GM19193 (cell line): ENCODE measurements around the gene MS4A4A.

ENCODE experiments used
- POLR2A ChIP-seq: IDR thresholded peaks from 4 replicates; pipeline ENCODE4 v1.6.1; 2011; ENCODE audit not compliant: insufficient read depth, insufficient read length; ENCODE audit errors: extremely low read depth

Gene MS4A4A

DNA sequence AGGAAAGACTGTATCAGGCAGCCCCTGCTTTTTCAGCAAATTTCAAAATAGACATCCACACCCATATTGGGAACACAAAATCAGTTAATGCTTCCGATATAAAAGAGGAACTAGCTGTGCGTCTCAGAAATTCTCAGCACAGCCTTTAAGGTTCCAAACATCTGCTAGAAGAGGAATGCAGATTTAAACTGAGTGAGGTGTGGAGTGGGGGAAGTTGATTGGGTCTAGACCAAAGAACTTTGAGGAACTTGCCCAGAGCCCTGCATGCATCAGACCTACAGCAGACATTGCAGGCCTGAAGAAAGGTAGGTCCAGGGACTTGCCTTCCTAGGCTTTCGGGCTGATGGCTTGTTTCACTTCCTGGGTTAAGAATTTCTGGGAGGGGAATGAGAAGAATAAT, at the start of gene MS4A4A:
Gene MS4A4A, plus strand, starts transcription at position 255 of the 400 bp plus-strand sequence. Its CDS starts 10 bp downstream, at position 265.
- no peak for TF ChIP-seq POLR2A

DNA sequence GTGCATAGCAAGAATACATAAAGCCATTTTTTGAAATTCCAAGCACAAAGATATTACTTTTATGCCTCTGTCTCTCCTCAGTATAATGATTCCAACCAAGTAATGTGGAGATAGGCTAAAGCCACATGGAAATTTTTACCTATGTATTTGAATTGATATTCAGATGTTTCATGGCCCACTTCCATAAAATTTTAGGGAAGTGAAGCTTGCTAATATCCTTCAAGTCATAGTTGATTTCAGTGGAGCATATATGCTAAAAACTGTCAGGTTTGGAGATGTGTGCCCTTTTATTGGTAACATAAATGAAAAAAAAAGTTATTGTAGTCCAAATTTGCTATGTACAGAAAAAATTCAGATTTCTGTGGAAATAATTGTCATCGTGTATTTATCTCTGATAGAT, 49.8 kb upstream of the MS4A4A start:
- no peak for TF ChIP-seq POLR2A

DNA sequence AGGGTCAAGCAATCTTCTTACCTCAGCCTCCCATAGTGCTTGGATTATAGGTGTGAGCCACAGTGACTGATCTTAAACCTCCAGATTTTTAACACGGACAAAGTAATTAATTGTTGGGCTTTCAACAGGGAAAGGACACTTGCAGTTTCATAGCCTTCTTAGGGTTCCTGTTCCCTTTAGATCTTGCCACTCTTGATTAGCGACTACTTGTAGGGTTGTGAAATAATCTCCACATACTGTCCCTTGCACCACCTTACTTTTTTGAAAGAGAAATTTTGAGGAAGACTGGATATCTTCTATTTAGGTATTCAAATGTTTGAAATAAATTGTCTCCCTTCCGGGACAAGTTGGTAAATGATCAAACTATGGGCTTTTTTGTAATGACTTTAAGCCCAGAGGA, 45.1 kb upstream of the MS4A4A start:
- TF ChIP-seq POLR2A, result no peak

DNA sequence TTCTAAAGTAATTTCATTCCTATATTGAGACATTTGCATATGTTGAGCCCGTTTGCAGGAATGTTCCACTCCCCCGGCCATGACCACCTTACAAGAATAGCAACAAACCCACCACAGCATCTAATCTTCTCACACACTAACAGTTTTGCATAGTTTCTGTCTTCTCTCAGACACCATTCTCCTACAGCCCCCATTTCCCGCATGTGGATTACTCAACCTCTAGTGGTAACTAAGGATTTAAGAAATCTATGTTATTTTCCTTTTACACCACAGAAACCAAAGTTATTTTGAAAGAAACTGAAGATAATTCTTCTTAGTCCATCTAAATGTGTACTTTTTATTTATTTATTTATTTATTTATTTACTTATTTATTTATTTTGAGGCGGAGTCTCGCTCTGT, 39.8 kb upstream of the MS4A4A start:
- TF ChIP-seq POLR2A, result no peak

DNA sequence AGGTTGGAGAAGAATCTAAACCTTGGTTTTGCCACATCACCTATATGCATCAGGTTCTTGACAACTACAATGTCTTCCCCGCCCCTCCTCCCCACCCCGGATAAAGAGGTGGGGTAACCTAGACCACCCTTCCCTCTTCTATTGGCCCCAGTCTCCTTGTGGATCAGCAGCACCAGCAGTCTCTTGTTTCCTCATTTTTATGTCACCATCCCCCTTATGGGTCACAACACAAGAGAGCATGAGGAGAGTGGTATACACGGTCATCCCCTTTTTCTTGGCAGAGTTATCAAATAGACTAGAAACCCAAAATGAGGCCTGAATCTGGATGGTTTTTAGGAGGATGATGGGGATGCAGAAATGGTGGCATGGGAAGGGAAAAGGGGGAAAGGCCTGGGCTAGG, 38.7 kb upstream of the MS4A4A start:
- TF ChIP-seq POLR2A, result no peak

DNA sequence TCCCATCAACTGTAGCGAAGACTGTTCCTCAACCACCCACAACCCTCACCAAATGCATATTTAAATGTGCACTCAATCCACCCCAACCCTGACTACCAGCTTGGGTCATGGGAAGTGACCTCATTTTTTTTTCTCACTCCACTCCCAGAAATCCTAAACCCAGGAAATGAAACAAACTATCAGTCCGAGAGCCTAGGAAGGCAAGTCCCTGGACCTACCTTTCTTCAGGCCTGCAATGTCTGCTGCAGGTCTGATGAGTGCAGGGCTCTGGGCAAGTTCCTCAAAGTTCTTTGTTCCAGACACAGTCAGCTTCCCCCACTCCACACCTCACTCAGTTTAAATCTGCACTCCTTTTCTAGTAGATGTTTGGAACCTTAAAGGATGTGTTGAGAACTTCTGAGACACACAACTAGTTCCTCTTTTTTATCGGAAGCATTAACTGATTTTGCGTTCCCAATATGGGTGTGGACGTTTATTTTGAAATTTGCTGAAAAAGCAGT, 37.7 kb upstream of the MS4A4A start, which contains the start of gene MS4A4E:
Gene MS4A4E, minus strand, starts transcription at position 398 of the 500 bp plus-strand sequence. CDS start 13,082 bp downstream, outside the sequence.
- no peak for TF ChIP-seq POLR2A

DNA sequence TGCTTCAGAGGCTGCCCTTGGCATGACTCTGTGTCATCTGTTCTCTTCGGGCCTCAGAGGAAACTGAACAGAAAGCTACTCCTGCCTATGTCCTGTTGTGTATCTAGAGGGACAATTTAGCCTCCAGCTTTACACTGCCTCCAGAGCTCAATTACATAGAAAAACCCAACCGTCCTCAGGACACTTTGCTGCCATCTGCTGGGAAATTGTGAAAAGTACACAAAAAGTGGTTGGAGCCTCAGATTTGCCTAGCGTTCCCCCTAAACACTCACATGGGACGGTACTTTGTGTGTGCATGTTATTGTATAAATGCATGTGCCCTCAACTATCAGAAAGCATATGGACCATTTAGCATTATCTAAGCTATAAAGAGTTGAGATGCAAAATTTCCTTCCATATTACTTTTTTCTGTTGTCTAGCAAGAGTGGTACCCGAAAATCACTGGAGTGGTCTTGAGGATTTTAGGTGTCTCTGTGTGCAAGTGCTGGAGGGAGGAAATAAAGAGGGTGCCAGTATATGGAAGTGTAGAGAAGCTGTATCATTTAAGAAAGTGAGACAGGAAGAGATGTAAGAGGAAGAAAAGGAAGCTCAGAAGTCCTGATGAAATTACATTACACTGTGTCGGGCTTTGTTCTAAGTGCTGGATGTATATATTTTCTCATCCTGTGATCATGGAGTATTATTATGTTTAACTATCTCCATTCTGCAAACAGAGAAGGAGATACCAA, 28.8 kb upstream of the MS4A4A start:
- TF ChIP-seq POLR2A, result no peak

DNA sequence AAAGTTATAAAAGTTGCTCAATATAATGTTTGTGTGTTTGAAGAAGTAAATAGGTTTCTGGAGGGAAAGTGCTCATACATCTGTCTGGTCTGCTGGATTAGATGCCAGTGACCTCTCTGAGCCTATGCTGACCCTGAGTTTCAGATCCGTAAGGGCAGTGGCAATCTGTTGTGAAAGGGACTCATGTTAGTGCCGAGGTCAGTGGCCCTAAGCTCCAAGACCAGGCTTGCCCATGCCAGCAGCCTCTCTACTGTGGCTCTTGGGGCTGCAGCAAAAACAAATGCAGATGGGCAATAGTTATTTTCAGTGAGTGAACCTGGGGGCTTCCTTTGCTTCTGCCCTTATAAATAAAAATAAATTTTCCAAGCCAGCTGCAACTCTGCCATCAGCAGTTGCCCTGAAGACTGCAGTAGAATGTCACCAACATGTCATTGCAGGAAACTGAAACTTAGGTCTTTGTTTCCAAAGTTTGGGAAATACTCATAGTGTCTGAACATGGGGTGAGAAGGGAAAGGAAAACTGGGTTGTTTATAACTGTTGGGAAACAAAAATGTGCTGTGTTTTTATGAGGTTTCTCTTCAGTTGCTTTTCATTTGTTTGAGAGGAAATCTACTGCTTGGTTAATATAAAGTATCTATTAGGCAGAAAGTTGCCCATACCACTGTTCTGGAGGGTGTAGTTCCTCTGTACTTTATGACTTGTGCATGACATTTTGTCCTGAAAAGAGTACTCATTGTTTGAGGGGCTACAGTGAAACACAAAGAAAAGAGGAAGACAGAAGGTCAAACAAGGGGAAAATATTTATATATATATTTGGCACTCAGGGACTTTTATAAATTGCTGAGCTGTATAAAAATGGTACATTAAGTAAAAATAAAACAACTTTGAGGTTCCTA, 28.0 kb upstream of the MS4A4A start:
- no peak for TF ChIP-seq POLR2A

DNA sequence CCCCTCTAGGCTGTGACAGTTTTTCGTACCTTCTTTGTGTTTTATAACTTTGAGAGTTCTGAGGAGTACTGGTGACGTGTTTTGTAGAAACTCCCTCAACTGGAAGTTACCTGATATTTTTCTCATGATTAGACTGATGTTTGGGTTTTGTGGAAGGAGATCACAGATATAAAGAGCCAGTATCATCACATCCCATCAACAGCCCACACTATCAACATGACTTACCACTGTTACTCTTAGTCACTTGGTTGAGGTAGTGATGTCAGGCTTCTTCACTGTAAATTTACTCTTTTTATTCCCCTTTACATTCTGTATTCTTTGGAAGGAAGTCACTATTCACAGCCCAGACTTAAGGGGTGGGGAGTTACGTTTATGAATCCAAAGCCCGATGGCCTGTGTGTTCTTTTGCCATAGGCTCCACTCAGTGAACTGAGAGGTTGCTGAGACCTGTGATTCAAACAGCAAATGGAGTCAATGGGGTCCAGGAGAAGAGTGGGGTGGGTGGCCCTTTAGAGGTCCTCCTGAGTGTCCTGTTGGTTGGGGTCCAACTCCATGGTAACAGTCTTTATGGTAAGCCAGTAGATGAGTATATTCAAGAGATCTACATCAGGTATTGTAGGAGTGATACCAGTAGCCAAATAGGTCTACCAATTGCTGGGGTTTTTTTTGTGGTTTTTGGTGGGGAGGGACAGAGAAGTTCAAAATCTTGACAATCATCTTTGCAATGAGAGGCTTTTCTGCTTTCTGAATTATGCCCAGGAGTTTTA, 22.3 kb upstream of the MS4A4A start:
- TF ChIP-seq POLR2A, result no peak

DNA sequence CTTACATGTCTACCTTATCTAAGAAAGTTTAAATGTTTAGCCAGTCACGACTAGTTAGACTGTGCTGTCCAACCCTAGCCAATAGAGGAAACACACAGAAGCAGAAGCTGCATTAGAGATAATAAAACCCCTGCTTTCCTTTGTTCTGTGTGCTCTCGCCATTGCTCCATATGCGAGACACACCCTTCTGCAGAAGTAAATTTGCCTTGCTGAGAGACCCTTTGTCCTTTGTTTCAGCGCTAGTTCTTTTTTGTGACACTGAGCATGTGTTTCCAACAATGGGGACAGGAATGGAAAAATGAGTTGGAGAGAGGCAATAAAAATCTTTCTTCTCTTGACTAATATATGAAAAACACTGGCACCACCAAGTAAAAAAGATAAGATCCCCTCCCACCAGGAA, 19.5 kb upstream of the MS4A4A start:
- TF ChIP-seq POLR2A, result no peak

DNA sequence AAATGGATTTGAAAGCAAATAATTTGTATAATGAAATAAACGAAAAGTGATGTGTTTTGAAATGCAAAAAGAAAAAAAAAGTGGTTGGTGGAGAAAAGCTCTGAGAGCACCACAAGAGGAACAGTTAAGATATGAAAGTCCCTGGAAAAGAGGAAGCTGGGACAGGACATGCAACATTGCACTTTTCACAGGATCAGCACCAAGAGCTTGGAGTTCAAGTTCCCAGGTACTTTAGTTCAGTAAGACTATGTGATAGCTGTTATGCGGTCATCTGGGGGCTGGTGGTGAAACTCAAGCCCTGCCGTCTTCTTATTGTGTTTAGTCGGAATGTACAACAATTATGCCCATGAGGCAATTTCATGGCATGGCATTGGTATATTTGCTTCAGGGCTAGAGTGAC, 17.1 kb upstream of the MS4A4A start:
- no peak for TF ChIP-seq POLR2A

DNA sequence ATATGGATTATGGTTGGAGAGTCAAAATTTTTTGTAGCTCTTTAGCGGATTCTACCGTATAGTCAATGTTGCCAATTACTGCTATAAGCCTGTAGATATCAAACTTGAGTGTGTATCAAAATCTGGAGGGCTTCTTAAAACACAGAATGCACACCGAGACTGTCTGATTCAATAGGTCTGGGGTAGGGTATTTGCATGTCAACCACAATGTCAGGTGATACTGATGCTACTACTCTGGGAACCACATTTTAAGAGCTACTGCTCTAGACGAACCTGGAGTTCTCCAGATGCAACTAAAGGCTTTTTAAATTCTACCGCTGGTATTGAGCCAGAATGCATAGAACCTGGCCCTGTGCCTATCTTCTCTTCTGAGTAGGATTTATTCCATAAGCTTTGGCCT, 15.8 kb upstream of the MS4A4A start:
- TF ChIP-seq POLR2A, result no peak

DNA sequence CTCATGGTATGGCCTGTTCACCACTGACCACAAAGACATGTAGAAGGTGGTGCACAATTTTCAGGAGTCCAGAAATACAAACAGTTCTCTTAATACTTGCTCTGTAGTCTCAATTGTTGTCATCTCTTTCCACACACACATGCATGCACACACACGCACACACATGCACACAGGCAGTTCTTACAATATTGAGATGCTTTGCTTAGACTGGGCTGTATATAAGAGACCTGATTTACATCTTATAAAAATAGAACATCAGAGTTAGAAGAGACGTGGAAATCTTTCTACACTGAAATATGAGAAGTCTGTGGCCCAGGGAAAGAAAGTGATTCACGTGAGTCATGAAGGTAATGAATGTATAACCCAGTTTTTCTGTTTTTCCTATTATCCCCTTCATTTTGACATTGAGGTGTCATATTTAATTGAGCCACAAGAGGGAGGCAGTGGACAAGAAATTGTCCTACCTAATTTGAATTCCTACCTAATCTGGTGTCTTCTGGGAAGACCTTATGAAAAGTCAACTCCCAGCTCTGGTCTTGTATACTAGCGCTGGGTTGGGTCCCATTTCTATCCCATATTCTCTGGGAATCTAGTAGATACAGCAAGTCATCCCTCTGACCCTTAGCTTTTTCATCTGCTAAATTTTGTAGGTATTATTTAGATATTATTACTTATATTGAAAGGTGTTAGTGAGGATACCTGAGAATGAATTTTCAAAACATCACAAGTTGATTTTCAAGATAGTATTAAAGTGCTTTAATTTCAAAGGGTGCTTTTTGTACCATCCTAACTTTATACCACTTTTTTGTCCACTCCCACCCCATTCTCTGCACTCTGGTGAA, 14.9 kb upstream of the MS4A4A start:
- TF ChIP-seq POLR2A, result no peak

DNA sequence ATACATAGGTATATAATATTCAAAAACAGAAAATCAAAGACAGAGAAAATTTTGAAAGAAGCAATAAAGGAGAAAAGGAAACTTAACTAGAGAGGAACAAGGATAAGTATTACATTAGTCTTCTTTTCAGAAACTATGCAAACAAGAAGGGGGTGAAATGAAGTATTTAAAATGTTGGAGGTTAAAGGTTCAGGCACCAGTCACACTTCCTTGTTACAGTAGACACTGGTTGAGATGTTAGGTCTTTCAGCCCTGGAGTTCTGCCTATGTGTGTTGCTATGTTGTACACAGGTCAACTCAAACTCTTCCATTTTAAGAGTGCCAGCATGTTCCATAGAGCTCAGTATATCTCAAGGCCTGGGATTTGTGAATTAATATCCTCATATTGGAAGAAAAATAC, 6.0 kb upstream of the MS4A4A start:
- TF ChIP-seq POLR2A, result no peak
